Kidney capillary endothelial cell (primary cell): ENCODE results near the gene KCNJ14.

Experiments used
- DNase-seq: peaks from one replicate; pipeline ENCODE4 v3.0.0-alpha.2; 2018; ENCODE audit warnings: low spot score

KCNJ14 gene

DNA sequence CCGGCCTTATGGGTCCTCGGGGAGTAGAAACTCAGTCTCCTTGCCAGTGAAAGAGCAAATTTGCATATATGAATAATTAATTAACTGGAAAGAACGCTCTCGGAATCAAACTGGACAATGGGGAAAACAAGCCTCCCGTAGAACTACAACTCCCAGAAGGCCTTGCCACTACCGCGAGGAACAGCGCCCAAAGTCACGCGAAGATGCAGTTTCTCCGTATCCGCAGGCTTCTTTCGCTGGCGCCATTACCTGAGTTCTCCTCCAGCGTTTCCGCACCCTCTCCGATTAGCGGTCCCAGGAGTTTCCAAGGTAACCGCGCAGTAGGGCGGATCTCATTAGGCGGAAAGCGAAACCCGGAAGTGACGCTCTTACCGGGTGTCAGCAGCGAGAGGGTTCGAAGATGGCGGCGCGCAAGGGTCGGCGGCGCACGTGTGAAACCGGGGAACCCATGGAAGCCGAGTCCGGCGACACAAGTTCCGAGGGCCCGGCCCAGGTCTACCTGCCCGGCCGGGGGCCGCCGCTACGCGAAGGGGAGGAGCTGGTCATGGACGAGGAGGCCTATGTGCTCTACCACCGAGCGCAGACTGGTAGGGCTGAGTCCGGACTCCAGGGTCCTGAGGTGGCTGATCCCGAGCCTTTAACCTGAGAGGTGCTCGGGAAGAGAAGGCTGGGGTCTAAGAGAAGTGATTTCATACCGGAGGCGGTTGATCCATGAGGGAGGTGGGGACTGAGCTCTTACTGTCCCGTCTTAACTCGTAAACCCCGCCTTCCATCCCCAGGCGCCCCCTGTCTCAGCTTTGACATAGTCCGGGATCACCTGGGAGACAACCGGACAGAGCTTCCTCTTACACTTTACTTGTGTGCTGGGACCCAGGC is 9.5 kb upstream of the KCNJ14 start, which contains the start of gene GRWD1:
TSS of gene GRWD1 (plus strand) at position 378 of the 876 bp plus-strand sequence. CDS start at position 401, 23 bp downstream.
- DNase-seq, result peak; percentile 94

DNA sequence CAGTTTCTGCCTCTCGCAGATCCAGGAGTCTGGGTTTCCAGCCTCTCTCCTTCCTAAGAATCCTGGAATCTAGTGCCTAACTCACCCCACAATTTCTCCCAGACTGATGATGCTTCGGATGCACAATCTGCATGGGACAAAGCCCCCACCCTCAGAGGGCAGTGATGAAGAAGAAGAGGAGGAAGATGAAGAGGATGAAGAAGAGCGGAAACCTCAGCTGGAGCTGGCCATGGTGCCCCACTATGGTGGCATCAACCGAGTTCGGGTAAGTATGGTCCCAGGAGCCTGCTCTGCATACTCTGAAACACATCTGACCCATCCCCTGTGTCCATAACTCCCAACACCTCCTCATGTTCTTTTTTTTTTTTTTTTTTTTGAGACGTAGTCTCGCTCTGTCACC is 8.8 kb upstream of the KCNJ14 start:
- no peak for DNase-seq

DNA sequence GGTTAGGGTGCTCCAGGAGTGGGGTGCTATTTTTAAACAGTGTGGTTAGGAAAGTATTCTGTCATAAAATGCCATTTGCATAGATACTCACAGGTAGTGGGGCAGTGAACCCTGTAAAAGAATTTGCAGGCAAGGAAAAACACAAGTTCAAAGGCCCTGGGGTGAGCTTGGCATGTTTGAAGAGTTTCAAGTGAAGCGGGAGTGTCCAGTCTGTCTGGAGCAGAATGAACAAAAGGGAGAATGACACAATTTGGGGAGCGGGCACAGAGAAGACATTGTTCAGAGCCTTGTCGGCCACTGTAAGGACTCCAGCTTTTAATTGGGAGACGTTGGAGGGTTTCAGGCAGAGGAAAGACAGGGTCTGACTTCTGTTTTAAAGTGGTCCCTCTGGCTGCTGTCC is 6.8 kb upstream of the KCNJ14 start:
- DNase-seq, result no peak

DNA sequence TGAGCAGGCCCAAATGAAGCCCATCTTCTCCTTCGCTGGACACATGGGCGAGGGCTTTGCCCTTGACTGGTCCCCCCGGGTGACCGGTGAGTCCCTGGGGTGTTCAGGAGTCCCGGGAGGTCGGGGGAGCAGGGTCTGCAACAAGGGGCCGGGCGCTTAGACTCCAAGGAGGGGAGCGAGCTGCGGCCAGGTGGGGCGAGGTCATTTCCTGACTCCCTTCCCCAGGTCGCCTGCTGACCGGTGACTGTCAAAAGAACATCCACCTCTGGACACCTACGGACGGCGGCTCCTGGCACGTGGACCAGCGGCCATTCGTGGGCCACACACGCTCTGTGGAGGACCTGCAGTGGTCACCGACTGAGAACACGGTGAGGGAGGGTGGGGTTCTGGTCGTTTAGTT is 4.9 kb upstream of the KCNJ14 start:
- no peak for DNase-seq

DNA sequence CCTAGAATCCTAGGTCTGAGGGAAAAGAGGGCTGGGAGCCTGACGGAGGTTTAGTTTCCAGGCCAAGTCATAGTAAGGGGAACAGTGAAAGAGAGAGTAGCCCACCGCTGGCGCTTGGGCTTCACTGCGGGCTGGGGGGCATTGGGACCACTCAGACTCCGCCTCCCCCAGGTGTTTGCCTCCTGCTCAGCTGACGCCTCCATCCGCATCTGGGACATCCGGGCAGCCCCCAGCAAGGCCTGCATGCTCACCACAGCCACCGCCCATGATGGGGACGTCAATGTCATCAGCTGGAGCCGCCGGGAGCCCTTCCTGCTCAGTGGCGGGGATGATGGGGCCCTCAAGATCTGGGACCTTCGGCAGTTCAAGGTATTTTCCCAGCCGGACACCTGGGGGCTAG is 4.5 kb upstream of the KCNJ14 start:
- no peak for DNase-seq

DNA sequence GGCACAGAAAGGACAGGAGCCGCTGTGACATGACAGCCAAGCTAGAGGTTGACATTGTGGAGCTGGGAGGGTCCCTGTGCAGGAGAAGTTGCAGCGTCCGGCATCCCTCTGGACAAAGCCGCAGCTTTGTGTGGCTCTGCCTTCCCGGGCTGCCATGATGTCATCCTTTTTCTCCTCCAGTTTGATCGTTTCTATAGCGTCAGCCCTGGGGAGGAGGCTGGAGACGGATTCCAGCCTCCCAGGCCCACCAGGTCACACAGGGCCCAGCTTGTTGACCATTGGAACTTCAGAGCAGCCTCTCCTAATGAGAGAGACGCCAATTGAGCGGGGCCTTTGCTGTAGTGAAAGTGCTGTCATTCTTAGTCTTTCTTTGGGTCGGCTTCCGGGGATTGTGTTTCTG is 3.8 kb upstream of the KCNJ14 start:
- no peak for DNase-seq

DNA sequence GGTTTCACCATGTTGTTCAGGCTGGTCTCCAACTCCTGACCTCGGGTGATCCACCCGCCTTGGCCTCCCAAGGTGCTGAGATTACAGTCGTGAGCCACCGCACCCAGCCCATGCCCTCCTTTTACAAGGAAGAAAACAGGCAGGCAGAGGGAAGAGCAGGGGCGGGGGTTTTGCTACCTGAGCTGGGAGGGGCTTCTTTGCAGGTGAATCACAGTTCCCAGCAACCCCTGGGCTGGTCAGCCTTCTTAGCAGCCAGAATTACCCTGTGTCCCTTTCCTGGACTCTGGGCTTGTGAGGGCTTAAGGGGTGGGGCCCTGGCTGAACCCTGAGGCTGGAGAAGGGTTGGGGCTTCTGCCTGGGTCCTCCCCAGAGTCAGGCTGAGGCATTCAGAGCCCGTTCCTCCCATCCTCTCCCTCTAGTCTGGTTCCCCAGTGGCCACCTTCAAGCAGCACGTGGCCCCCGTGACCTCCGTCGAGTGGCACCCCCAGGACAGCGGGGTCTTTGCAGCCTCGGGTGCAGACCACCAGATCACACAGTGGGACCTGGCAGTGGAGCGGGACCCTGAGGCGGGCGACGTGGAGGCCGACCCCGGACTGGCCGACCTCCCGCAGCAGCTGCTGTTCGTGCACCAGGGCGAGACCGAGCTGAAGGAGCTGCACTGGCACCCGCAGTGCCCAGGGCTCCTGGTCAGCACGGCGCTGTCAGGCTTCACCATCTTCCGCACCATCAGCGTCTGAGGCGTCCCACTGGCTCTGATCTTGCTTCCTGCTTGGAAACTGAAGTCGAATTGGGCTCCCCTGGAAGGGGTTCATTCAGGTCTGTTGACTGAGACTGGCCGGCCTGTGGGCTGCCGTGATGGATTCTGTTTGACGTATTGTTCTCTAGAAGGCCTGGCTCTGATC is 2.8 kb upstream of the KCNJ14 start:
- DNase-seq, result no peak

DNA sequence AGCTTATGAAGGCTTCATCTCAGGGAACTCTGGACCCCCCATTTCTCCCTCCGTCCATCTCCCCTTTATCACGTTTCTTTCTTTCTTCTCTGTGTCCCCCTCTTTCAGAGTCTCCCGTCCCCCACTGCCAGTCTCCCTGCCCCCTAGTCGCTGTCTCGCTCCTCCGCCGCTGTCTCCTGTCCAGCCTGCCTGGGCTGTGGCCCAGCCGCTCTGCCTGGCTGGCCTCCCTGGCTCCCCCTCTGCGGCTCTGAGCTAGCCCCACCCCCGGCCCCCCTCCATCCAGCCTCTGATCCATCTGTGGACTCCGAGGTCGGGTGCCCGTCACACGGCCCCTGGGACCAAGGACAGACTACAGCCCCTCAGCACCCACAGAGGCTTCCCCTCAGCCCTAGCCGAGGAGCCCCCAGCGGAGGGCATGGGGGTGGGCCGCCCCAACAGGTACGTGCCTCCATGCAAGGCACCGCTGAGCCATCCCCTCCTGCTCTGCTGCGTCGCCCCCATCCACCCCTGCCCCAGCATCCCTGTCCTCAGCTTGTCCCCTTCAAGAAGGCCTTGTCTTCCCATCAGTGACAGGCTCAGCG is 1.1 kb upstream of the KCNJ14 start:
- no peak for DNase-seq

DNA sequence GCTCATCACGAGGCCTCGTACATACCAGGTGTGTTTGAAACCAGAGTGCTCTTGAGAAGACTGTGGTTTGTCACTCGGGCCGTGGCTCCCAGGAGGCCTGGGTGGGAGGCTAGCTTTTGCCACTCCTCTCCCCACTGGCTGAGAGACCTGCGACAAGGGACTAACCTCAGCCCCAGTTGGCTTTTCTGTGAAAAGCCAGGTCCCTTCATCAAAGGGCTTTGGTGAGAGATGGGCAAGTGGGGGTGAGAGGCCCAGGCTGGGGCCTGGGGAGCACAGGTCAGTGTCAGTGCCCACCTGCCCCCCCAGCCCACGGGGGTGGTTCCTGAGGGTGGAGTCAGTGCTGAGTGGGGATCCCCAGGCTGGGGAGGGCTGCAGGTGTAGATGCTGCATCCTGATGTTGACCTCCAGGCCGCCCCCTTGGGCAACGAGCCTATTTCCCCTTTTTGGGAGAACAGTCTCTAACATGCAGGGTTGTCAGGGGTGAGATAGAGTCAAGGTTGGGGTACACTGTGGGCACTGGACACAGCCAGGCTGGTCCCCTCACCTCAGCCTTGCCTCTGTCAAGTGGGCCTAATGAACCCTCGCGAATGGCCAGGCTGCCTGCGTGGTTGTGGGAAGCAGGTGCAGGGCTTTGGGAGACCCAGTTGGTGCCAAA is 661 bp downstream of the KCNJ14 start:
- DNase-seq, result no peak

DNA sequence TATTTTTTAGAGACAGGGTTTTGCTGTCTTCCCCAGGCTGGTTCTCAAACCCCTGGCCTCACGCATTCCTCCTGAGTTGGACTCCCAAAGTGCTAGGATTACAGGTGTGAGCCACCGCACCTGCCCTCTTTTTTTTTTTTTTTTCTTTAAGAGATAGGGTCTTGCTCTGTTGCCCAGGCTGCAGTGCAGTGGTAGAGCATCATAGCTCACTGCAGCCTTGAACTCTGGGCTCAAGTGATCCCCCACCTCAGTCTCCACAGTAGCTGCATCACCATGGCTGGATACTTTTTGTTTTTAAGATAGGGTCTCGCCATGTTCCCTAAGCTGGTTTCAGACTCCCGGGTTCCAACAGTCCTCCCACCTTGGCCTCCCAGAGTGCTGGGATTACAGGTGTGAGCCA is 1.5 kb downstream of the KCNJ14 start:
- no peak for DNase-seq

DNA sequence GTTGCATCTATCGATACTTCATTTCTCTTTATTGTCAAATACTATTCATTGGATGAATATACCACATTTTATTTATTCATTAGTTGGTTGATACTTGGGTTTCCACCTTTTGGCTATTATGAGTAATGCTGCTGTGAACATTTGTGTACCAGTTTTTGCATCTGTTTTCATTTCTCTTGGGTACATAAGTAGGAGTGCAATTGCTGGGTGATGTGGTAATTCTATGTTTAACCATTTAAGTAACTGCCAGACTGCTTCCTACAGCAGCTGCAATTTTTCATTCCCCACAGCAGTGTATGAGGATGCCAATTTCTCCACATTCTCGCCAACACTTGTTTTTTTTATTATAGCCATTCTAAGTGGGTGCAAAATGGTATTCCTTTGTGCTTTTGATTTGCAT is 2.6 kb downstream of the KCNJ14 start:
- no peak for DNase-seq

DNA sequence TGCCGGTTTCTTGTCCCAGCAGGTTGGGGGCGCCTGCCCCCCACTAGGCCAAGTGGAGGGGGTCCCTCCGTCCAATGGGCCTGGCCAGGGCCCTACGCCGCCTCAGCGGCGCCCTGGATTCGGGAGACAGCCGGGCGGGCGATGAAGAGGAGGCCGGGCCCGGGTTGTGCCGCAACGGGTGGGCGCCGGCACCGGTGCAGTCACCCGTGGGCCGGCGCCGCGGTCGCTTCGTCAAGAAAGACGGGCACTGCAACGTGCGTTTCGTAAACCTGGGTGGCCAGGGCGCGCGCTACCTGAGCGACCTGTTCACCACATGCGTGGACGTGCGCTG is 6.2 kb downstream of the KCNJ14 start:
- no peak for DNase-seq

DNA sequence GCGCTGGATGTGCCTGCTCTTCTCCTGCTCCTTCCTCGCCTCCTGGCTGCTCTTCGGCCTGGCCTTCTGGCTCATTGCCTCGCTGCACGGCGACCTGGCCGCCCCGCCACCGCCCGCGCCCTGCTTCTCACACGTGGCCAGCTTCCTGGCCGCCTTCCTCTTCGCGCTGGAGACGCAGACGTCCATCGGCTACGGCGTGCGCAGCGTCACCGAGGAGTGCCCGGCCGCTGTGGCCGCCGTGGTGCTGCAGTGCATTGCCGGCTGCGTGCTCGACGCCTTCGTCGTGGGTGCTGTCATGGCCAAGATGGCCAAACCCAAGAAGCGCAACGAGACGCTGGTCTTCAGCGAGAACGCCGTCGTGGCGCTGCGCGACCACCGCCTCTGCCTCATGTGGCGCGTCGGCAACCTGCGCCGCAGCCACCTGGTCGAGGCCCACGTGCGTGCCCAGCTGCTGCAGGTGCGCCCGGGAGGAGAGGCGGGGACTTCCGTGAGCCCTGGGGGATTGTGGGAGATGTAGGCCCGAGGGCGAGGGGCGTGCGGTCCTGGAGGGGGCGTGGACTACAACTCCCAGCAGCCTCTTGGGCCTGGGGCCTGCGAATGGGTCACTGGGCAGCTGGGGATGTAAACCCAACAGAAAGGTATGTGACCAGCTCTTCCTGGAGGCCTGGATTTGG is 6.7 kb downstream of the KCNJ14 start:
- DNase-seq, result no peak

DNA sequence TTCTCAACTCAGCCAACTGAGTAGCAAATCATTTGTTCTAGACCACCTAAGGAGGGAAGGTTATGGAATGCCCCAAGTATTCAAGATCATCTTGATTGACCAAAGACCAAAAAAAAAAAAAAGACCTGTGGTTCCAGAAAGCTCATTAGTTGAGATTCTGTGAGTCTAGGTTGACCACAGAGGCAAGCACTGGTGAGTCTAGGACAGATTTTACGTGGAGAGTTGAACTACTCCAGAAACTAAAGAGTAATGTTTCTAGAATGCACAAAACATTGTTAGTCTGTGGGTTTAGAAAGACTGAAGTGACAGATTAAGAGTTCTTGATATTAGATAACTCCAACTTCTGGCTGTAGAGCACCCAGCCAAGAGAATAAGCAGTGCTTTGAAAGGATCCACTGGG is 9.8 kb downstream of the KCNJ14 start:
- no peak for DNase-seq

DNA sequence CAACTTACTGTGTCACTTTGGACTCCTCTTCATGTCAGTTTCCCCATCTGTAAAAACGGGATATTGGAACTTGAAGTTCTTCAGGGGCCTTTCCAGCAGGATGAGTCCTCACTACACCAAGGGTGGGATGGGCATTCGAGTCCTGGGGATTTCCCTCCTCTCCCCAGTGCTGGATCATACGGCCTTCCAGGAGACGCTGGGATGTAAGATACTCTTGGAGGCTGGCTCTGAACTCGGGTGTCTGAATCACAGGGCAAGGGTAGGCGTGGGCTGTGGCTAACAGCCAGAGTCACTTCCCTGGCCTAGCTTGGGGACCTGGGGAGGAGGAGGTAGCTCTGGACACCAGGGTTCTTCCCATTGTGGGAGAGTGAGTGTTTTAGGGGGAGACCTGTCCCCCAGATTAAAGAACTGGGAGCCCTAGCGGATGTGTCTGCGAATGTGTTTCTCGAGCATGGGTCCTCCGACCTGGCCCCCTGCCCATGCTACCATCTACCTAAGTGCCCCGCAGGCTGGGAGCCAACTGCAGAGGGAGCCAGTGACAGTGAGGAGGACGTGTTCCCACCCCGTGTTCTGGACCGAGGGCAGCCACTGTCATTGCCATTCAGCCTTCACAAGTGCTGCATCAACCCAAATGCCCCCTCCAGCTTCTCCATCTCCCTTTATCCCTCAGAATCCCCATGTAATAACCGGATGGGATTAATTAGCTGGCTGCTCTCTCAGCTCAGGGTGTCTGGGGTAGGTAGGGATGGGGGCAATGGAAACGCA is 11.4 kb downstream of the KCNJ14 start:
- DNase-seq, result no peak

DNA sequence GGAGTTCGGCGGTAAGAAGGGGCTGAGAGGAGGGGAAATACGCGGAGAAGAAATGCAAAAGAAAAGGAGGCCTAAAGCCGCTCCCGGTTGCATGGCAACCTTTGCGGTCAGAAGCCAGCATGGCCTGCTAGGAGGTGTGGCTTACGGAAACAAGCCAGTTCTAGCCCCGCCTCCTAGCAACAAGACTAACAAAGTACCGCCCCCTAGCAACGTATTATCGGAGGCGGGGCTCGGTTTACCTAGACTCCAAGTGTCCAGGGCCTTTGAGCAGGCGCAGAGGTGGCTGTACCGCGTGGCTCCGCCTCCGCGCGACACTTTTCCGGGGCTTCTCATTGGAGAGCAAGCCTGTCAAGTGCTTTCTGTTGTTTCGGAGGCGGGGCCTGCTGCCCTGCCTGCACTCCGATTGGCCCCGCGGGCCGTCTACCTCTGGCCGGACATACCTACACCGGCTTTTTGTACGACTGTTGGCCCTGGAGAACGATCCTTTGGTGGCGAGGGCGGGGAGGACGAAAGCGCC is 13.5 kb downstream of the KCNJ14 start:
- peak; percentile 100 for DNase-seq

DNA sequence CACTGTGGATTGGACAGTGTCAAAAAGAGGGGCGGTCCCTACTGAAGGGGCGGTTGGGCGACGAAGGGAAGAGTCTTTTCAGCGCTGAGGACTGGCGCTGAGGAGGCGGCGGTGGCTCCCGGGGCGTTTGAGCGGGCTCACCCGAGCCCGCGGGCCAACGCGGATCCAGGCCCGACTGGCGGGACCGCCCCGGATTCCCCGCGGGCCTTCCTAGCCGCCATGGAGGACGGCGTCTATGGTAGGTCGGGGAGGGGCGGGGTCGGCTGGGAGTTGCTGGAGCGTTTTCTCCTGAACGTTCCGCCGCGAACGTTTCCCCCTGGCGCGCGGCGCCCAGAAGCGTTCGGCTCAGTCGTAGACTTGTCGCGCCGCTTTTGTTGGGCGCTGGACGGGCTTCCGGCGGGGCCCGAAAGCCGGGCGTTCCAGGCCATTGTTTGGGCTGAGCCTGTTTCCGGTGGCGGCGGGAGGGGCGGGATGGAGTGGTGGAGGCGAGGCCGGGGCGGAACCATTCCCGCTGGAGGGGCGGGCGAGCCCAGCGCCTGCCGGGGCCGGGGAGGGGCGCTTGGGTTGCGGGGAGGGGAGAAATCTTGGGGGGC is 14.0 kb downstream of the KCNJ14 start, which contains the start of gene CYTH2:
TSS of gene CYTH2 (plus strand) at position 81 of the 593 bp plus-strand sequence. CDS start at position 220, 139 bp downstream.
- DNase-seq, result peak; percentile 76

DNA sequence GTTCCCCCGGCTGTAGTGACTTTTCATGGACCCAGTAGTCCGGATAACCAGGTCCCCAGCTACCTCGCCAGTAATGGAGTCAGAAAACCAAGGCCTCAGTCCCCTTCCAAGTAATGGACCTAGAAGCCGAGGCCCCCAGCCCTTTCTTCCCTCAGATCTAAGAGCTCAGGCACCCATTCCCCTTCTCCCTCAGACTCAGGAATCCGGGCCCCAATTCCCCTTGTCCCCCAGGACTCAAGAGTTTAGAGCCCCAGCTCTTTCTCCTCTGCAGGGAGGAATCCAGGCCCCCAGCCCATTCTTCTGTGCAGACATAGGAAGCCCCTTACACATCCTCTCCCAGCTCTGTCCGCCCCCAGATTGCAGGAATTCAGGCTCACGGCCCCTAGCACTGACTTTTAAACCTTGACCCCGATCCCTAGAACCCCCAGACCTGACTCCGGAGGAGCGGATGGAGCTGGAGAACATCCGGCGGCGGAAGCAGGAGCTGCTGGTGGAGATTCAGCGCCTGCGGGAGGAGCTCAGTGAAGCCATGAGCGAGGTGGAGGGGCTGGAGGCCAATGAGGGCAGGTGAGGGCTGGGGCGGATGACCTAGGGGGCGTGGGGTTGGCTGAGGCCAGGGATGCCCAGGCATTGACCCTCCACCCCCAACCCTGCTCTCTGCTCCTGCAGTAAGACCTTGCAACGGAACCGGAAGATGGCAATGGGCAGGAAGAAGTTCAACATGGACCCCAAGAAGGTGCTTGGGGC is 14.7 kb downstream of the KCNJ14 start:
- no peak for DNase-seq

DNA sequence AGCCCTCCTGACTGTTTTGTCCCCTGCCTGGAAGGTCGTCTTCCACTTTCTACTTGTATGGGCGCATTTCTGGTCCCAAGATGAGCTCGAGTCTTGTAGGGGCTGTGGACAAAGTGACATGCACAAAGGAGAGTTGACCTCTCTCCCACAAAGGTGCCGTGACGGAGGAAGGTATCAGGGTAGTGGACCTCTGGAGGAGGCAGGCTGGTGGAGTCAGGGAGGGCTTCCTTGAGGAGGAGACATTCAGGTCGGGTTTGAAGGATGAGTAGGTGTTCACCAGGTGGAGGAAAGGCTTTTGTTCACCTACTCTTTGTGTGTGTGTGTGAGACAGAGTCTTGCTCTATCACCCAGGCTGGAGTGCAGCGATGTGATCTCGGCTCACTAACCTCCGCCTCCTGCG is 15.5 kb downstream of the KCNJ14 start:
- no peak for DNase-seq
